Measurements from ENCODE around the gene ACVRL1. TPM values are rescaled to one million over a fixed set of nuclear protein-coding genes. Genes with fewer than 3 reads are reported as not detected.

ACVRL1 gene
- total RNA-seq, 4 donors from 2014 or later, result 77.4 to 133 (median 118) TPM

- H3K36me3 ChIP-seq, result peaks cover 0 to 32% of the 10 kb centered on the region in 2 donors
- TF ChIP-seq POLR2A (IDR thresholded peaks at IDR 0.05) (no peak), POLR2AphosphoS5 (IDR thresholded peaks at IDR 0.05) (no peak), CTCF (IDR thresholded peaks at IDR 0.05) (no peak), EP300 (IDR thresholded peaks at IDR 0.05) (no peak)
Observed at GRCh38 chr12:51914034-51914923, 7.0 kb downstream of the ACVRL1 start.

DNA sequence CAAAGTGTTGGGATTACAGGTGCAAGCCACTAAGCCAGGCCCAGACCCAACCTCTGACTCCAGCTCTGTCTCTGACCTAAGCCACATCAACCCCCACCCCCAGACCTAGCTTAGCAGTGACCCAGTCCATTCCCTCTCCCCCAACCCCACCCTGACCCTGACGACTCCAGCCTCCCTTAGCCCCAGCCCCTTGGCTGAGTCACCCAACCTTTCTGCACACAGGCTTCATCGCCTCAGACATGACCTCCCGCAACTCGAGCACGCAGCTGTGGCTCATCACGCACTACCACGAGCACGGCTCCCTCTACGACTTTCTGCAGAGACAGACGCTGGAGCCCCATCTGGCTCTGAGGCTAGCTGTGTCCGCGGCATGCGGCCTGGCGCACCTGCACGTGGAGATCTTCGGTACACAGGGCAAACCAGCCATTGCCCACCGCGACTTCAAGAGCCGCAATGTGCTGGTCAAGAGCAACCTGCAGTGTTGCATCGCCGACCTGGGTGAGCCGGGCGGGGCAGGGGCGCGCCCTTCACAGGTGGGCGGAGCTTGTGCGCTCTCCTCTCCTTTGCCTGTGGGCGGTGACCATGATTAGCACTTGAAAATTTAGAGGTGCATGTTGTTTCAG lies 7.8 kb downstream of the ACVRL1 start:
- Histone ChIP-seq H3K9me3 (no peaks in the 10 kb centered on the region), H3K27ac (no peak overlapping the region), H3K36me3 (peaks cover 0 to 36% of the 10 kb centered on the region in 2 donors), H3K27me3 (peaks cover 41% of the 10 kb centered on the region), H3K4me3 (no peak overlapping the region), H3K4me1 (peaks cover 0 to 57% (median 35%) of the 10 kb centered on the region in 3 donors)
- TF ChIP-seq POLR2A (IDR thresholded peaks at IDR 0.05) (no peak), POLR2AphosphoS5 (IDR thresholded peaks at IDR 0.05) (no peak), EP300 (IDR thresholded peaks at IDR 0.05) (no peak), CTCF (IDR thresholded peaks at IDR 0.05) (no peak)
- WGBS, 2 donors (ENCODE audit: low coverage in 1 of 2), result 68 to 89% methylated on average over 4 to 9 of the region's 28 CpGs
- ATAC-seq, result no peak

More at GRCh38 chr12:51914034-51914923, 7.0 kb downstream of the ACVRL1 start:
- no peak overlapping the region for H3K4me3 ChIP-seq
- H3K27ac ChIP-seq, result peak overlapping the region in 1 of 4 donors; percentile 88
- WGBS, 2 donors (ENCODE audit: low coverage in 1 of 2), result 100% methylated on average over 1 to 3 of the region's 17 CpGs
- peaks cover 42% of the 10 kb centered on the region for H3K27me3 ChIP-seq
- H3K9me3 ChIP-seq, result no peaks in the 10 kb centered on the region
- ATAC-seq, result no peak
- H3K4me1 ChIP-seq, result peaks cover 0 to 66% (median 37%) of the 10 kb centered on the region in 3 donors

DNA sequence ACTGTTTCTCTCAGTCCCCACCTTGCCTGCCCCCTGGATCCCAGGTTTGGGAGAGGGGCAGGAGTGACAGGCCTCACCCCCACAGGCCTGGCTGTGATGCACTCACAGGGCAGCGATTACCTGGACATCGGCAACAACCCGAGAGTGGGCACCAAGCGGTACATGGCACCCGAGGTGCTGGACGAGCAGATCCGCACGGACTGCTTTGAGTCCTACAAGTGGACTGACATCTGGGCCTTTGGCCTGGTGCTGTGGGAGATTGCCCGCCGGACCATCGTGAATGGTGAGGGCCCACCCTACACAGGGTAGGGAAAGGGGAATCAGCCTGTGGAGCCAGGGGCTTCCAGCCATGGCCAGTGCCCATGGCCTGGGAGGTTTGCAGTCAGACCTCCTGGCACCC lies 8.6 kb downstream of the ACVRL1 start:
- no peaks in the 10 kb centered on the region for H3K9me3 ChIP-seq
- peaks cover 0 to 41% of the 10 kb centered on the region in 2 donors for H3K36me3 ChIP-seq
- H3K27me3 ChIP-seq, result peaks cover 37% of the 10 kb centered on the region
- H3K4me3 ChIP-seq, result no peak overlapping the region
- WGBS, 2 donors (ENCODE audit: low coverage in 1 of 2), result 100% methylated on average over 5 to 8 of the region's 11 CpGs
- H3K4me1 ChIP-seq, result peaks cover 0 to 49% (median 27%) of the 10 kb centered on the region in 3 donors
- H3K27ac ChIP-seq, result no peak overlapping the region
- no peak for ATAC-seq
- no peak for TF ChIP-seq CTCF (IDR thresholded peaks at IDR 0.05)
- TF ChIP-seq POLR2AphosphoS5 (IDR thresholded peaks at IDR 0.05), result no peak
- no peak for TF ChIP-seq POLR2A (IDR thresholded peaks at IDR 0.05)
- TF ChIP-seq EP300 (IDR thresholded peaks at IDR 0.05), result no peak

GRCh38 chr12:51917041-51917590 lies 9.8 kb downstream of the ACVRL1 start:
- Histone ChIP-seq H3K36me3 (peaks cover 0 to 44% of the 10 kb centered on the region in 2 donors), H3K27ac (peak overlapping the region in 2 of 4 donors; percentile 30 to 48), H3K9me3 (no peaks in the 10 kb centered on the region), H3K27me3 (peaks cover 30% of the 10 kb centered on the region), H3K4me1 (peaks cover 0 to 38% (median 18%) of the 10 kb centered on the region in 3 donors), H3K4me3 (no peak overlapping the region)
- 88 to 97% methylated on average over 5 of the region's 10 CpGs for WGBS, 2 donors (ENCODE audit: low coverage in 1 of 2)
- TF ChIP-seq EP300 (IDR thresholded peaks at IDR 0.05), result no peak
- no peak for TF ChIP-seq POLR2A (IDR thresholded peaks at IDR 0.05)
- TF ChIP-seq CTCF (IDR thresholded peaks at IDR 0.05), result no peak
- no peak for TF ChIP-seq POLR2AphosphoS5 (IDR thresholded peaks at IDR 0.05)
- no peak for ATAC-seq
